ENCODE measurements around the gene C12orf54.

- TF ChIP-seq CTCF (IDR thresholded peaks at IDR 0.05) (no peak), POLR2A (IDR thresholded peaks at IDR 0.05) (no peak)
Measured at GRCh38 chr12:48441069-48441468, 41.2 kb upstream of the C12orf54 start.
